T-helper 9 cell (primary cell): ENCODE data around the gene CILP2.
A peak's percentile ranks its signal among the peaks of the same experiment; 100 is the strongest.

Source experiments
- DNase-seq: peaks from one replicate; pipeline ENCODE4 v3.0.0-alpha.2; 2020

The CILP2 gene

GRCh38 chr19:19506592-19506991 is 31.5 kb upstream of the CILP2 start:
- no peak for DNase-seq

GRCh38 chr19:19507354-19507753 is 30.7 kb upstream of the CILP2 start:
- DNase-seq: no peak

DNA sequence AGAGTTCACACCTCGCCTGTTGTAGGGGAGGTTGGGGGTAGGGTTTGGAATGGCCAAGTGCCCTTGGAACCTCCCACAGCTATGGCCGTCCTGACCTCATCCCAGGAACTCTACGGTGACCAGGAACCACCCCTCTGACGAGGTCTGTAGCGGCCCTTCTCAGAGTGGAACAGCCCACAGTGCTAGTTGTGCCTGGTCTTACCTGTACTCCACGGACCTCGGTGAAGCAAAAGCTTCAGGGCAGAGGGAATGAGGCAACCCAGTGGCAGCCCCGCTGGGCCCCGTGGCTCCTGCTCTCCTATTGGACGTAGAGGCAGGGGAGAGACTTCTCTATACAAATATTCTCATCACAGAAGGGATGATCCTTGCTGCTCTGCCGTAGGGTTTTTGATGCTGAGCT is 29.8 kb upstream of the CILP2 start:
- no peak for DNase-seq

- no peak for DNase-seq
Observed at GRCh38 chr19:19510432-19510831, 27.6 kb upstream of the CILP2 start.

GRCh38 chr19:19513682-19514081 is 24.4 kb upstream of the CILP2 start:
- DNase-seq: no peak

GRCh38 chr19:19514215-19514657 is 23.8 kb upstream of the CILP2 start:
- no peak for DNase-seq

GRCh38 chr19:19514881-19515641 is 23.0 kb upstream of the CILP2 start, which contains the start of gene TSSK6:
TSSK6 (minus strand) TSS chr19:19515548; CDS start chr19:19515427, 121 bp downstream.
- DNase-seq: no peak

- DNase-seq: peak; percentile 90
Observed at GRCh38 chr19:19515642-19516519, 22.2 kb upstream of the CILP2 start, which contains the start of gene NDUFA13. NDUFA13 (plus strand) TSS chr19:19516225; CDS start chr19:19516239, 14 bp downstream.

DNA sequence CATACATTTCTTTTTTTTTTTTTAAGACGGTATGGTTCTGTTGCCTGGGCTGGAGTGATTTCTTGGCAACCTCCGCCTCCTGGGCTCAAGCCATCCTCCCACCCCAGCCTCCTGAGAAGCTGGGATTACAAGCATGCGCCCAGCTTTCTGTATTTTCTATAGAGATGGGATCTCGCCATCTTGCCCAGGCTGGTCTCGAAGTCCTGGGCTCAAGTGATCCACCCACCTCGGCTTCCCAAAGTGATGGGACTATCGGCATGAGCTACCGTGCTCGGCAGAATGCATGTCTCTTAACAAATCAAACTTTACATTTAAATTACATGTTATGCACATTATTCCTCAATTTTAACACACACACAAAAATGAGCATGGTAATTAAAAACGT is 20.8 kb upstream of the CILP2 start:
- DNase-seq: no peak

GRCh38 chr19:19520989-19521388 is 17.1 kb upstream of the CILP2 start:
- DNase-seq: no peak

GRCh38 chr19:19523177-19523576 is 14.9 kb upstream of the CILP2 start:
- DNase-seq: no peak

DNA sequence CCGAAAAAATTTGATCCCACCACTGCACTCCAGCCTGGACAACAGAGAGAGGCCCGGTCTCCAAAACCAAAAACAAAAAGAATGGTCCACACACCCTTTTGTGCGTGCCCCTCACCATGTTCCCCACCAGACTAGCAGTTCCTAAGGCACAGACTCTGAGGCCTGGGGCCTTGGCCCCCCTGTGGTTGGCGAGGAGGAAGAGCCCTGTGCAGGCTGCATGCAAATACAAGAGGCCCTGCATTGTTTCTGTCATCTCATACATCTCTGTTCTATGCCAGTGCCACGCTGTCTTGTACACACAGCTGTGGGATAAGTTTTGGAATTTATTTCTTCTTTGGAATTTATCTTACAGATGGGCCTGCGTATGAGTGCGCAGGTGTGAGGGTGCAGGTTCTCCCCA is 14.0 kb upstream of the CILP2 start:
- no peak for DNase-seq

DNA sequence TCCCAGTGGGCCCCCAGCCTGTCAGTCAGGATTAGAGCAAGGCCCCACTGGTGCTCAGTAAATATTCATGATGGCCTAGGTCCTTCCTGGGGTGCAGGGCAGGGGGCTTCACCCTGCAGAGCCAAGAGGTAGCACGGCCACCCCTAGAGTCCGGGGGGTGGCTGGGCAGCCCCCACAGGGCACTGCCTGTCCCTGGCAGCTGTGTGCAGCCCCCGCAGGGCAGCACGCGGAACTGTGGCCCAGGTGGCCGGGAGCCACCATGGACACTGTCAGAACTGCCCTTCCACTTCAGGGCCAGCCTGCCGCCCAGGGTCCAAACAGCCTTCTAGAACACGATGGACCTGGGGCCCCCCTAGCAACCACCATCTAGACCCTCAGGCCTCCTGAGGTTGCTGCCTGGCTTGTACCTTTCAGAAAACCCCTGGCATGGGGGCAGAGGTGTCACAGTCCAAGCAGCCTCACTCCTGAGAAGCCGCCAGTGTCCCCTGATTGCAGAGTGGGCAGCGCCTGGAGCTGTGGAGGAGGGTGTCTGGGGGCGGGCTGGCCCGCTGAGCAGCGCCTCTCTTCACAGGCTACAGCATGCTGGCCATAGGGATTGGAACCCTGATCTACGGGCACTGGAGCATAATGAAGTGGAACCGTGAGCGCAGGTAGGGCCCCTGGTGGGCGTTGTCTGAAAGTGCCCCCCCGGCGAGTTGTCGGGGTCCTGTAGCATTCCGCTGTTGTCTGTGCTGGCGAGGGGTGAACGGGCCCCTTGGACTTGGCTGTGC is 12.3 kb upstream of the CILP2 start:
- no peak for DNase-seq

GRCh38 chr19:19526581-19527370 is 11.3 kb upstream of the CILP2 start:
- DNase-seq: no peak

GRCh38 chr19:19527371-19527656 is 10.8 kb upstream of the CILP2 start:
- DNase-seq: no peak

DNA sequence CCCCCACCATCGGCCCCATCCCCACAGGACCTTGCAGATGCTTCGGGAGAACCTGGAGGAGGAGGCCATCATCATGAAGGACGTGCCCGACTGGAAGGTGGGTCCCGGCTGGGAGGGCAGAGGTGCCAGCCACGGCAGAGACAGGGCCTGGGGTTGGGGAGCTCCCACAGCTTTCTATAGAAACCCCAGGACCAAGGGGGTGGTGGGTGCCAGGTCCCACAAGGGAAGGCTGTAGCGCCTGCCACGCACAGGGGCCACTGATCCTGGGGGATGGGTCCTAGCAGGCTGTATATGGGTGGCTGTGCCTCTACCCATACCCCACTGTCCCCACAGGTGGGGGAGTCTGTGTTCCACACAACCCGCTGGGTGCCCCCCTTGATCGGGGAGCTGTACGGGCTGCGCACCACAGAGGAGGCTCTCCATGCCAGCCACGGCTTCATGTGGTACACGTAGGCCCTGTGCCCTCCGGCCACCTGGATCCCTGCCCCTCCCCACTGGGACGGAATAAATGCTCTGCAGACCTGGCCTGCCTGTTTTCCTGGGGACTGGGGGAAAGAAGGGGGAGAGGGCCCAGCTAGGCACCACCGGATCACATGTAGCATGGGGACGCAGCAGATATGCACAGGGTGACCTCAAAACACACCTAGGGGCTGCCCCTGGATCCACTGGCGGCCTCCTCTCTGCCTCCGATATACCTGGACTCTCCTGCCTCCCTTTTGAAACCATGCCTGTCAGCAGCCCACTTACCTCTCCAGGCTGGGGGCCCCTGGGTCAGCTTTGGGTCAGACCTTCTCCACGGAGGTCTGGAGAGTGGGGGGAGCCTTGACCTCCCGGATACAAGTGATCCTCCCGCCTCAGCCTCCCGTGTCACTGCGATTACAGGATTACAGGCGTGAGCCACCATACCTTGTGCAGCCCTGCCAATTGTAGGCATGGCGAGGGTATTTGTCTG is 10.1 kb upstream of the CILP2 start:
- DNase-seq: no peak

GRCh38 chr19:19528721-19529490 is 9.2 kb upstream of the CILP2 start, which contains the start of gene YJEFN3:
YJEFN3 (plus strand) TSS chr19:19528911; CDS start chr19:19528933, 22 bp downstream.
- DNase-seq: no peak

- DNase-seq: no peak
Observed at GRCh38 chr19:19529783-19530422, 8.2 kb upstream of the CILP2 start.

DNA sequence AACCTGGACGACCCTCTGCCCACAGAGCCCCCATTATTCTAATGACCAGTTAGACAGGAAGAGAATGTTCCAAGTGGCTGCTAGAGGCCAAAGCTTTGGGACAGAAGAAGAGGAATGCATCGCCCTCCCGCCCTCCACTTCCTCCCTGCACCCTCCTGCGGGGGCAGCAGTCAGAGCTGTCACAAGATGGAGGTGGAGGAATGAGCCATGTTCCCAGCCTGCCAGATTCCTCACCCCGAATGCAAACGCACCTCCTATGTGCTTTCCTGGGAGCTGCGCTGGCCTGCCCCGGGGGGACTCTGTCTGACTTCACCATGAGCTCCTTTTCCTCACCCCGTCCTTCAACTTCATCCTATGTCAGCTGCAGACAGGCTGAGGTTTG is 7.7 kb upstream of the CILP2 start:
- DNase-seq: no peak

- DNase-seq: no peak
Observed at GRCh38 chr19:19530889-19531288, 7.2 kb upstream of the CILP2 start.
